ENCODE measurements around the gene MKNK1. TPM values are rescaled to one million over a fixed set of nuclear protein-coding genes. Genes with fewer than 3 reads are reported as not detected.

Gene MKNK1
- total and polyA plus RNA-seq, 2 donors (not counting 1 experiment from before 2014, with no cell fraction given), result 51.0 to 73.0 TPM

DNA sequence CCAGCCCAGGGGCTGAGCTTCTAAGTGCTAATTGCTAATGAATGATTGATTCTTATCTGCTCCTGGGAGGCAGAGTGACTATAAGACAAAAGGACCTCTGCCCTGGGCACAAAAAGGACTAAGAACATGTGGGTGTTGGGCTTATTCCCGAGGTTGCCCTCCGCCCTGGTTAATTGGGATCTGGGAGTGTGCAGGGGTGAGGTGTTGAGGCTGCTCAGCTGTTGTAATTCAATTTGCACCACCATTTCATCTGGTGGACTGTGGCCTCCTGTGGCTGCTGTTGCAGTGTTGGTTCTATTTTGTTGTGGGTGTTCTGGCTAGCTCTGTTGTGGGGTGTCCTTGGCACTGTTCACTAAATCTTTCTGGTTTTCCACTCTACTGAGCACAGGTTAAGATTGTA lies 65.9 kb downstream of the MKNK1 start:
- Mint-ChIP-seq H3K4me1 (peaks cover 3% of the 10 kb centered on the region), H3K27me3 (peaks cover 56% of the 10 kb centered on the region), H3K9me3 (ENCODE audit: insufficient read depth) (peaks cover 7% of the 10 kb centered on the region), H3K27ac (no peak overlapping the region), H3K4me3 (no peak overlapping the region)
- H3K9ac ChIP-seq (ENCODE audit: low read length), result no peak overlapping the region
- no peaks in the 10 kb centered on the region for H3K9me3 ChIP-seq (ENCODE audit: control extremely low read depth in 1 of 3, control insufficient read depth in 2 of 3, insufficient read depth in 1 of 3, low read length in 2 of 3)
- H2AFZ ChIP-seq (ENCODE audit: insufficient read depth, low read depth, low read length, poor library complexity, severe bottlenecking), result no peak overlapping the region
- peaks cover 0 to 6% of the 10 kb centered on the region in 2 donors for H3K4me1 ChIP-seq (ENCODE audit: control insufficient read depth in 2 of 2, insufficient read depth in 2 of 2, low read length in 2 of 2)
- H3K36me3 ChIP-seq (replicated peaks in 1 of 2; ENCODE audit: control extremely low read depth in 1 of 2, control insufficient read depth in 1 of 2, extremely low read depth in 1 of 2, insufficient read depth in 2 of 2, low read length in 1 of 2), result no peaks in the 10 kb centered on the region
- H3K79me2 ChIP-seq (ENCODE audit: control insufficient read depth, insufficient read depth, low read length), result no peaks in the 10 kb centered on the region
- H3K27ac ChIP-seq (ENCODE audit: low read length in 2 of 2), result no peak overlapping the region
- no peak for TF ChIP-seq EZH2 (IDR thresholded peaks at IDR 0.05; ENCODE audit: borderline replicate concordance, insufficient read depth, low read depth, low read length, poor library complexity, severe bottlenecking)
- TF ChIP-seq CTCF (IDR thresholded peaks at IDR 0.05), result no peak
- H3K27me3 ChIP-seq (replicated peaks in 1 of 4; ENCODE audit: control extremely low read depth in 1 of 4, control insufficient read depth in 3 of 4, insufficient read depth in 4 of 4, low read length in 3 of 4), result peaks cover 0 to 35% (median 12%) of the 10 kb centered on the region in 4 experiments
- no peaks in the 10 kb centered on the region for H4K20me1 ChIP-seq (ENCODE audit: control insufficient read depth, insufficient read depth, low read length, poor library complexity, severe bottlenecking)
- ChIA-PET CTCF (no interaction called here), POLR2A (no interaction called here)
- intact Hi-C loops (cut with micrococcal nuclease), result no loop called here
- DNase-seq (no peak), ATAC-seq (ENCODE audit: low read depth) (no peak)
- no peak overlapping the region for H3K4me3 ChIP-seq (ENCODE audit: control extremely low read depth in 1 of 5, extremely low read depth in 1 of 5, insufficient read depth in 1 of 5, low read depth in 2 of 5, low read length in 4 of 5)
- H3K4me2 ChIP-seq (replicated peaks; ENCODE audit: low read depth, low read length, poor library complexity, severe bottlenecking), result no peak overlapping the region
- WGBS (ENCODE audit: insufficient coverage), result 79% methylated on average over 2 of the region's 2 CpGs

- CTCF ChIA-PET, result no interaction called here
- no CpG with 5 or more reads among the region's 2 CpGs for WGBS (ENCODE audit: insufficient coverage)
- intact Hi-C loops (cut with micrococcal nuclease), result no loop called here
- no peak for TF ChIP-seq CTCF (IDR thresholded peaks at IDR 0.05)
- TF ChIP-seq EZH2 (IDR thresholded peaks at IDR 0.05; ENCODE audit: borderline replicate concordance, insufficient read depth, low read depth, low read length, poor library complexity, severe bottlenecking), result no peak
- ATAC-seq (ENCODE audit: low read depth), result no peak
- H3K4me3 ChIP-seq (ENCODE audit: control extremely low read depth in 1 of 5, extremely low read depth in 1 of 5, insufficient read depth in 1 of 5, low read depth in 2 of 5, low read length in 4 of 5), result no peak overlapping the region
- no peaks in the 10 kb centered on the region for H3K9me3 ChIP-seq (ENCODE audit: control extremely low read depth in 1 of 3, control insufficient read depth in 2 of 3, insufficient read depth in 1 of 3, low read length in 2 of 3)
- no peaks in the 10 kb centered on the region for H3K79me2 ChIP-seq (ENCODE audit: control insufficient read depth, insufficient read depth, low read length)
- H3K4me2 ChIP-seq (replicated peaks; ENCODE audit: low read depth, low read length, poor library complexity, severe bottlenecking), result no peak overlapping the region
- Mint-ChIP-seq H3K27ac (no peak overlapping the region), H3K9me3 (ENCODE audit: insufficient read depth) (peaks cover 7% of the 10 kb centered on the region), H3K4me1 (peaks cover 3% of the 10 kb centered on the region), H3K4me3 (no peak overlapping the region), H3K27me3 (peaks cover 51% of the 10 kb centered on the region)
- no peak for DNase-seq
- H2AFZ ChIP-seq (ENCODE audit: insufficient read depth, low read depth, low read length, poor library complexity, severe bottlenecking), result no peak overlapping the region
- no peaks in the 10 kb centered on the region for H3K36me3 ChIP-seq (replicated peaks in 1 of 2; ENCODE audit: control extremely low read depth in 1 of 2, control insufficient read depth in 1 of 2, extremely low read depth in 1 of 2, insufficient read depth in 2 of 2, low read length in 1 of 2)
- no peaks in the 10 kb centered on the region for H4K20me1 ChIP-seq (ENCODE audit: control insufficient read depth, insufficient read depth, low read length, poor library complexity, severe bottlenecking)
- H3K4me1 ChIP-seq (ENCODE audit: control insufficient read depth in 2 of 2, insufficient read depth in 2 of 2, low read length in 2 of 2), result peaks cover 0 to 6% of the 10 kb centered on the region in 2 donors
- H3K9ac ChIP-seq (ENCODE audit: low read length), result no peak overlapping the region
- POLR2A ChIA-PET, result no interaction called here
- H3K27ac ChIP-seq (ENCODE audit: low read length in 2 of 2), result no peak overlapping the region
- peaks cover 0 to 32% (median 12%) of the 10 kb centered on the region in 4 experiments for H3K27me3 ChIP-seq (replicated peaks in 1 of 4; ENCODE audit: control extremely low read depth in 1 of 4, control insufficient read depth in 3 of 4, insufficient read depth in 4 of 4, low read length in 3 of 4)
Measured at GRCh38 chr1:46537651-46538050, 66.4 kb downstream of the MKNK1 start.
